ENCODE measurements around the gene CD84.
"Not testable (repeated sequence)": the region's sequence is repeated elsewhere in the genome, so short reads cannot be mapped to it uniquely, and the experiment has no call there.

Gene CD84

GRCh38 chr1:160608941-160609340, 29.6 kb upstream of the CD84 start:
- DNase-seq = no peak

GRCh38 chr1:160608514-160608913, 29.2 kb upstream of the CD84 start:
- no peak for DNase-seq

GRCh38 chr1:160608057-160608456, 28.8 kb upstream of the CD84 start:
- no peak for DNase-seq

- no peak for DNase-seq
These were observed 28.4 kb upstream of the CD84 start for GRCh38 chr1:160607672-160608032.

- DNase-seq = peak; percentile 79
These were observed 27.8 kb upstream of the CD84 start for GRCh38 chr1:160607011-160607671.

GRCh38 chr1:160606611-160607010, 27.3 kb upstream of the CD84 start:
- DNase-seq = no peak

- DNase-seq = no peak
These were observed 26.6 kb upstream of the CD84 start for GRCh38 chr1:160605792-160606479.

- no peak for DNase-seq
These were observed 25.9 kb upstream of the CD84 start for GRCh38 chr1:160605205-160605604.

GRCh38 chr1:160597705-160598104, 18.4 kb upstream of the CD84 start:
- DNase-seq = no peak

- no peak for DNase-seq
These were observed 17.8 kb upstream of the CD84 start for GRCh38 chr1:160597051-160597450.

GRCh38 chr1:160590488-160590887, 11.2 kb upstream of the CD84 start:
- DNase-seq = no peak

- DNase-seq = no peak
These were observed 9.2 kb upstream of the CD84 start for GRCh38 chr1:160588468-160588867.

- DNase-seq = no peak
These were observed 5.5 kb upstream of the CD84 start for GRCh38 chr1:160584784-160585183.

- DNase-seq = not testable (repeated sequence)
These were observed 3.7 kb upstream of the CD84 start for GRCh38 chr1:160582976-160583375.

GRCh38 chr1:160581961-160582360, 2.7 kb upstream of the CD84 start:
- no peak for DNase-seq

GRCh38 chr1:160580221-160580812, 1.0 kb upstream of the CD84 start:
- no peak for DNase-seq

GRCh38 chr1:160578525-160579191, 638 bp downstream of the CD84 start:
- DNase-seq = no peak

- no peak for DNase-seq
These were observed 1.1 kb downstream of the CD84 start for GRCh38 chr1:160578175-160578524.

GRCh38 chr1:160577671-160578070, 1.6 kb downstream of the CD84 start:
- DNase-seq = no peak

- no peak for DNase-seq
These were observed 2.4 kb downstream of the CD84 start for GRCh38 chr1:160576884-160577283.

- no peak for DNase-seq
These were observed 2.9 kb downstream of the CD84 start for GRCh38 chr1:160576390-160576789.

- peak; percentile 58 for DNase-seq
These were observed 4.1 kb downstream of the CD84 start for GRCh38 chr1:160575112-160575664.

- DNase-seq = no peak
These were observed 8.5 kb downstream of the CD84 start for GRCh38 chr1:160570840-160571239.

GRCh38 chr1:160569806-160570205, 9.5 kb downstream of the CD84 start:
- no peak for DNase-seq
